Panc1 (cell line): Measurements from ENCODE around the gene SYNE1. TPM values are rescaled to one million over a fixed set of nuclear protein-coding genes. Genes with fewer than 3 reads are reported as not detected.
"Not testable (repeated sequence)": the region's sequence is repeated elsewhere in the genome, so short reads cannot be mapped to it uniquely, and the experiment has no call there.

ENCODE experiments used
- ATAC-seq: fragments of 200-7000 bp; cut with Tn5 transposase; 2 replicates; pipeline ENCODE4 v1.9.1; 2020; ENCODE audit warnings: mild to moderate bottlenecking, moderate library complexity
- BruUV-seq: library from RNA; stranded (reverse); fragments of 400-500 nt; replicated peaks from 2 replicates; lab custom pipeline; 2021; lab: Mats Ljungman, UMichigan
- CTCF ChIA-PET: fragments of 300-600 bp; sonication (Branson Sonifier 250); formaldehyde crosslinking; loops from one replicate; lab custom pipeline; 2022; ENCODE audit warnings: antibody characterized with exemption; lab: Charles Lee
- POLR2A ChIA-PET: fragments of 300-600 bp; sonication (Branson Sonifier 250); formaldehyde crosslinking; loops from one replicate; lab custom pipeline; 2022; ENCODE audit warnings: antibody characterized with exemption; lab: Charles Lee
- DNase-seq: peaks from one replicate; pipeline ENCODE4 v3.0.0-alpha.2; 2010; ENCODE audit warnings: low read depth, low spot score
- H3K27ac ChIP-seq: 2 replicates; pipeline ENCODE4 v1.5.1; 2011; ENCODE audit warnings: mild to moderate bottlenecking, low read length, inconsistent platforms
- H3K27me3 ChIP-seq: fragments of 200-500 bp; sonication (Bioruptor generic); 2 replicates; pipeline ENCODE4 v1.6.0; 2014; ENCODE audit warnings: low read length, inconsistent platforms; ENCODE audit not compliant: control insufficient read depth, insufficient read depth
- H3K36me3 ChIP-seq: fragments of 200-500 bp; sonication (Bioruptor generic); 2 replicates; pipeline ENCODE4 v1.5.1; 2014; ENCODE audit warnings: inconsistent platforms, mild to moderate bottlenecking, low read length, moderate library complexity; ENCODE audit not compliant: control insufficient read depth, insufficient read depth
- H3K4me1 ChIP-seq: 2 replicates; pipeline ENCODE4 v1.5.1; 2011; ENCODE audit warnings: inconsistent platforms, mild to moderate bottlenecking, low read length, moderate library complexity; ENCODE audit not compliant: control insufficient read depth, insufficient read depth
- H3K4me3 ChIP-seq, 2 experiments: 2 replicates each; pipeline ENCODE4 v1.5.1; 2011 to 2012; ENCODE audit warnings: low read depth in 2 of 2, low read length in 2 of 2, mild to moderate bottlenecking in 2 of 2, inconsistent platforms in 1 of 2, moderate library complexity in 1 of 2
- H3K9me3 ChIP-seq: fragments of 200-500 bp; sonication (Bioruptor generic); 2 replicates; pipeline ENCODE4 v1.5.1; 2014; ENCODE audit warnings: low read depth, mild to moderate bottlenecking, inconsistent platforms, low read length, moderate library complexity; ENCODE audit not compliant: control insufficient read depth, insufficient read depth
- CTCF ChIP-seq: fragments of 450-650 bp; IDR thresholded peaks from 2 replicates; pipeline ENCODE4 v1.5.1; 2017; ENCODE audit warnings: mild to moderate bottlenecking
- POLR2AphosphoS5 ChIP-seq: IDR thresholded peaks from 2 replicates; pipeline ENCODE4 v1.6.1; 2012; ENCODE audit warnings: mild to moderate bottlenecking, low read depth, low read length, moderate library complexity
- REST ChIP-seq, 2 experiments: IDR thresholded peaks; 2 replicates each; pipeline ENCODE4 v1.6.1; 2011 to 2012; ENCODE audit warnings: low read depth in 2 of 2, control low read depth in 1 of 2, low read length in 1 of 2, mild to moderate bottlenecking in 1 of 2, moderate library complexity in 1 of 2; ENCODE audit not compliant: insufficient read depth in 1 of 2
- SIN3A ChIP-seq: IDR thresholded peaks from 2 replicates; pipeline ENCODE4 v1.6.1; 2012; ENCODE audit warnings: low read depth, mild to moderate bottlenecking, low read length, moderate library complexity, borderline replicate concordance; ENCODE audit not compliant: insufficient read depth
- TCF7L2 ChIP-seq: IDR thresholded peaks from 2 replicates; pipeline ENCODE4 v1.6.1; 2011; ENCODE audit warnings: mild to moderate bottlenecking, low read depth, low read length, inconsistent platforms
- in situ Hi-C: cut with HindIII; loops from 2 replicates; pipeline ENCODE4 v1.10.0; 2016; ENCODE audit warnings: low sequenced_read_pairs, low pct_unique_long_range_greater_than_20kb
- intact Hi-C: fragments of 100-400 bp; cut with micrococcal nuclease; formaldehyde crosslinking; loops from one replicate; pipeline ENCODE4 v1.10.0; 2022; ENCODE audit not compliant: unreplicated experiment
- total RNA-seq: library from RNA; stranded (reverse); gene quantifications from one replicate; pipeline ENCODE4 v1.2.1, GENCODE V29; 2021; ENCODE audit not compliant: unreplicated experiment

SYNE1 gene
- total RNA-seq, 1 experiment from 2014 or later, result 3.2 TPM

- Histone ChIP-seq H3K36me3 (no peaks in the 10 kb centered on the region), H3K9me3 (no peaks in the 10 kb centered on the region), H3K4me3 (no peak overlapping the region), H3K4me1 (no peaks in the 10 kb centered on the region), H3K27me3 (no peaks in the 10 kb centered on the region), H3K27ac (no peak overlapping the region)
- no TSS peak for BruUV-seq
- in situ Hi-C loops, result no loop called here
- ATAC-seq, result no peak
- ChIA-PET CTCF (no interaction called here), POLR2A (no interaction called here)
- TF ChIP-seq REST (IDR thresholded peaks at IDR 0.05; ENCODE audit: insufficient read depth in 1 of 2, low read depth in 2 of 2, low read length in 1 of 2) (no peak), CTCF (no peak), SIN3A (no peak), TCF7L2 (no peak), POLR2AphosphoS5 (no peak)
- intact Hi-C loops, result no loop called here
- no peak for DNase-seq
Measured at GRCh38 chr6:152630832-152631231, 6.3 kb downstream of the SYNE1 start.

GRCh38 chr6:152625213-152625612 is 11.9 kb downstream of the SYNE1 start:
- ChIA-PET CTCF (interaction anchor here (0.6 kb wide), 1 partner anchor 123 kb away, joined by 3 read pairs; no protein-coding TSS in a partner anchor), POLR2A (no interaction called here)
- ATAC-seq (no peak), DNase-seq (no peak)
- Histone ChIP-seq H3K4me3 (no peak overlapping the region), H3K27me3 (no peaks in the 10 kb centered on the region), H3K9me3 (no peaks in the 10 kb centered on the region), H3K36me3 (no peaks in the 10 kb centered on the region), H3K4me1 (no peaks in the 10 kb centered on the region), H3K27ac (no peak overlapping the region)
- BruUV-seq, result no TSS peak
- intact Hi-C loops (no loop called here), in situ Hi-C loops (no loop called here)
- TF ChIP-seq TCF7L2 (no peak), CTCF (no peak), SIN3A (no peak), REST (IDR thresholded peaks at IDR 0.05; ENCODE audit: insufficient read depth in 1 of 2, low read depth in 2 of 2, low read length in 1 of 2) (no peak), POLR2AphosphoS5 (no peak)

GRCh38 chr6:152614776-152615175 is 22.4 kb downstream of the SYNE1 start:
- in situ Hi-C loops, H3K36me3 ChIP-seq, DNase-seq, H3K9me3 ChIP-seq, BruUV-seq, POLR2A ChIA-PET, intact Hi-C loops, CTCF ChIA-PET, H3K4me1 ChIP-seq, H3K27ac ChIP-seq, H3K27me3 ChIP-seq, ATAC-seq, H3K4me3 ChIP-seq: not testable (repeated sequence)
